Upper lobe of left lung (tissue), 6 donors: ENCODE results near the gene POLG. TPM values are rescaled to one million over a fixed set of nuclear protein-coding genes. Genes with fewer than 3 reads are reported as not detected.
"Not testable (repeated sequence)": the region's sequence is repeated elsewhere in the genome, so short reads cannot be mapped to it uniquely, and the experiment has no call there.

Source experiments
- ATAC-seq, 2 donors: fragments of 200-7000 bp; cut with Tn5 transposase; one replicate each; pipeline ENCODE4 v1.9.1; 2022; ENCODE audit warnings: mild to moderate bottlenecking in 2 of 2, moderate library complexity in 2 of 2; ENCODE audit not compliant: low FRiP score in 2 of 2
- DNase-seq, 2 donors: peaks; one replicate each; pipeline ENCODE4 v3.0.0-alpha.2; 2019 to 2020
- H3K27ac ChIP-seq, 4 donors: fragments of 200-600 bp; sonication (generic); one replicate each; pipeline ENCODE4 v1.5.1; 2016 to 2019
- H3K27me3 ChIP-seq, 4 donors: fragments of 200-600 bp; sonication (generic); one replicate each; pipeline ENCODE4 v1.5.1; 2017 to 2019
- H3K36me3 ChIP-seq, 4 donors: fragments of 200-600 bp; sonication (generic); one replicate each; pipeline ENCODE4 v1.5.1; 2016 to 2019
- H3K4me1 ChIP-seq, 4 donors: fragments of 200-600 bp; sonication (generic); one replicate each; pipeline ENCODE4 v1.5.1; 2018 to 2019
- H3K4me3 ChIP-seq, 4 donors: fragments of 200-600 bp; sonication (generic); one replicate each; pipeline ENCODE4 v1.5.1; 2017 to 2019; ENCODE audit warnings: mild to moderate bottlenecking in 2 of 4, moderate library complexity in 1 of 4
- H3K9me3 ChIP-seq, 4 donors: fragments of 200-600 bp; sonication (generic); one replicate each; pipeline ENCODE4 v1.5.1; 2018 to 2019
- CTCF ChIP-seq, 6 experiments: fragments of 450-650 bp in 4 of 6; fragments of 200-600 bp in 2 of 6; sonication (generic) in 2 of 6; IDR thresholded peaks; one replicate each; pipeline ENCODE4 v1.5.1; 2016 to 2019; ENCODE audit warnings: antibody characterized with exemption in 6 of 6
- EP300 ChIP-seq, 4 donors: sonication (generic); formaldehyde crosslinking; IDR thresholded peaks; one replicate each; pipeline ENCODE4 v1.5.1; 2017; ENCODE audit warnings: antibody characterized with exemption in 4 of 4, control low read depth in 2 of 4
- POLR2A ChIP-seq, 4 donors: fragments of 450-650 bp; IDR thresholded peaks; one replicate each; pipeline ENCODE4 v1.5.1; 2016 to 2017; ENCODE audit warnings: antibody characterized with exemption in 4 of 4, mild to moderate bottlenecking in 2 of 4
- POLR2AphosphoS5 ChIP-seq, 2 donors: sonication (generic); formaldehyde crosslinking; IDR thresholded peaks; one replicate each; pipeline ENCODE4 v1.5.1; 2017; ENCODE audit warnings: antibody characterized with exemption in 2 of 2
- WGBS, 2 donors: methylation state at CpG; one replicate each; pipeline ENCODE4 v1.1.5; 2017 to 2018; 5-methylcytosine and 5-hydroxymethylcytosine counted together
- small RNA-seq, 4 donors: library from RNA; depleted of rRNA; stranded (forward); fragments of <200 nt; gene quantifications; one replicate each; pipeline ENCODE3, GENCODE V24; 2016
- total RNA-seq, 6 donors: library from RNA; depleted of rRNA in 4 of 6; stranded (reverse); fragments of >200 nt in 4 of 6; gene quantifications; one replicate each; pipeline versions ENCODE4 v1.1.0 to v1.2.1, GENCODE V29; 2016 to 2021
- donor health status: DM: no; HTN: no; CAD: no; lungs with moderate emphysema.
- donor health status: DM: no; HTN: yes; CAD: no; lungs with severe emphysema.

Gene POLG
- total RNA-seq, 6 donors from 2014 or later, result 58.3 to 185 (median 75.0) TPM

GRCh38 chr15:89282631-89283030, 52.0 kb downstream of the POLG start:
- no peaks in the 10 kb centered on the region for H3K27me3 ChIP-seq
- H3K9me3 ChIP-seq, result peaks cover 0 to 3% (median 0%) of the 10 kb centered on the region in 4 donors
- DNase-seq, result no peak
- TF ChIP-seq POLR2A (IDR thresholded peaks at IDR 0.05), result no peak
- no peak overlapping the region for H3K4me3 ChIP-seq
- no peak for ATAC-seq
- H3K36me3 ChIP-seq, result peaks cover 0 to 7% (median 0%) of the 10 kb centered on the region in 4 donors
- WGBS, 2 donors, result 97% methylated on average over 4 of the region's 4 CpGs
- no peak overlapping the region for H3K27ac ChIP-seq
- no peaks in the 10 kb centered on the region for H3K4me1 ChIP-seq

- Histone ChIP-seq H3K9me3 (no peaks in the 10 kb centered on the region), H3K27me3 (no peaks in the 10 kb centered on the region), H3K4me3 (no peak overlapping the region), H3K27ac (no peak overlapping the region), H3K4me1 (no peaks in the 10 kb centered on the region), H3K36me3 (peaks cover 0 to 7% (median 0%) of the 10 kb centered on the region in 4 donors)
- ATAC-seq (no peak), DNase-seq (no peak)
- WGBS, 2 donors, result 87 to 91% methylated on average over 1 of the region's 1 CpG
- TF ChIP-seq POLR2AphosphoS5 (IDR thresholded peaks at IDR 0.05) (no peak), EP300 (IDR thresholded peaks at IDR 0.05) (no peak), CTCF (IDR thresholded peaks at IDR 0.05) (no peak), POLR2A (IDR thresholded peaks at IDR 0.05) (no peak)
Measured at GRCh38 chr15:89278307-89278706, 56.3 kb downstream of the POLG start.

- ATAC-seq, H3K4me3 ChIP-seq, H3K9me3 ChIP-seq, H3K27me3 ChIP-seq, DNase-seq, H3K36me3 ChIP-seq, H3K4me1 ChIP-seq, H3K27ac ChIP-seq: not testable (repeated sequence)
- WGBS, 2 donors, result 96 to 97% methylated on average over 4 of the region's 4 CpGs
Measured at GRCh38 chr15:89277281-89277680, 57.3 kb downstream of the POLG start.

Small RNA genes lying within 50 kb of the gene (small RNA-seq; reads per million reads assigned to genes)
- 0 reads per million in 4 donors for gene MIR6766

Other genes with a start within 250 kb of the POLG start
- 100 to 1,000 TPM in 5 of 6 donors, 10 to 100 TPM in 1; 84.1 to 230 (median 174) TPM for gene ABHD2, start 246.4 kb downstream of the POLG start, total RNA-seq
- gene RLBP1, start 113.2 kb downstream of the POLG start, total RNA-seq, result not detected
- gene FANCI, start 90.8 kb downstream of the POLG start, total RNA-seq, result 10 to 100 TPM in 1 of 6 donors, 1 to 10 TPM in 5; 5.0 to 10.9 (median 6.6) TPM
- gene RHCG, start 161.8 kb upstream of the POLG start, total RNA-seq, result not detected
- 1 to 10 TPM in 1 of 6 donors, under 1 TPM in 5; 0.20 to 1.0 (median 0.58) TPM for gene TICRR, start 240.6 kb upstream of the POLG start, total RNA-seq